IMR-90 (cell line): ENCODE results near the gene TRIM66.
A peak's percentile ranks its signal among the peaks of the same experiment; 100 is the strongest.

Experiments
- POLR2A ChIP-seq: IDR thresholded peaks from 2 replicates; pipeline ENCODE4 v1.6.1; 2012; ENCODE audit warnings: mild to moderate bottlenecking, low read depth, low read length
- RAD21 ChIP-seq: IDR thresholded peaks from 2 replicates; pipeline ENCODE4 v1.6.1; 2012; ENCODE audit warnings: low read length, improper control_type of control experiment
- RFX5 ChIP-seq: IDR thresholded peaks from 2 replicates; pipeline ENCODE4 v1.8.0; 2012; ENCODE audit warnings: low read depth, mild to moderate bottlenecking, low read length, moderate library complexity
- SMC3 ChIP-seq: fragments of 150-350 bp; IDR thresholded peaks from 2 replicates; pipeline ENCODE4 v1.6.1; 2016; ENCODE audit warnings: low read depth, mild to moderate bottlenecking, antibody characterized with exemption, low read length, moderate library complexity
- TF ChIP-seq, protein P1 (sequence below): conservative IDR thresholded peaks from 2 replicates; pipeline ENCODE4 v1.5.1; 2012; ENCODE audit warnings: mild to moderate bottlenecking, low read depth, low read length, improper control_type of control experiment

DNA sequence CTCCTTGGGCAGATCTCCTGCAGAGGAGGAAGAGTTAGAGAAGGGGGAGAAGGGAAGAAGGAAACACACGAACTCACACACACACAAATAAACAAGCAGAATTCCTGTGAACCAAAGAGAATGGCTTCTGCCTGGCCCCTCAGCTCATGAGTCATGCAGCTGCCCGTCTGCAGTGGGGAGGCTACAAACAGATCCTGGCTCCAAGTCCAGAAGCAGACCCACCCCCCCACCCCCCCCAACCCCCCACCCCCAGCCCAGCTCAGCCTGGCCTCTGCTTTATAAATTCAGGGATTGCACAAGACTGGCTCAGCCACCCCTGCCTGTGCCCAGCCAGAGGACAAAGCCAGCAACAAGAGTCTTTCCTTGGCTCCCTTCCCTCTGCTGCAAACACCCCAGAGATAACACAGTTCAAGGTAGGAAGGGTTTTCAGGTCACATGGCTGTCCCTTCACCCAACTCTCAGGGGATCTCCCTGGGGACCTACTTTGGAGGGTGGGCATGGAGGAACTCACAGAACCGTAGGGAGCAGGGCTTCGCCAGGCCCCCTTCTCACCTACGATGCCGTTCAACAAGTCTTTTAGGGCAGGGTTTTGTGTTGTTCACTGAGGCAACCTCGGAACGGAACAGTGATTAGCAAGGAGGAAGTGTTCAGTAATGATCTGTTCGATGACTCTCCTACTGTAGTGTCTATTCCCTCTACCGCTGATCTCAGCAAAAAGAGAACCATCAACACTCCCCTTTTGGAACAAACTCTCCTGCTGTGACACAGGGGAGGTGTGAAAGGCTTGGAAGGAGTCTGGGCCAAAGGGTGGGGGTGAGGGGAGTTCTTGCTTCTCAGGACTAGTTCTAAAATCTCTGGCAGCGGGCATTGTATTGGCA, 35.6 kb upstream of the TRIM66 start:
- TF ChIP-seq, protein P1, sequence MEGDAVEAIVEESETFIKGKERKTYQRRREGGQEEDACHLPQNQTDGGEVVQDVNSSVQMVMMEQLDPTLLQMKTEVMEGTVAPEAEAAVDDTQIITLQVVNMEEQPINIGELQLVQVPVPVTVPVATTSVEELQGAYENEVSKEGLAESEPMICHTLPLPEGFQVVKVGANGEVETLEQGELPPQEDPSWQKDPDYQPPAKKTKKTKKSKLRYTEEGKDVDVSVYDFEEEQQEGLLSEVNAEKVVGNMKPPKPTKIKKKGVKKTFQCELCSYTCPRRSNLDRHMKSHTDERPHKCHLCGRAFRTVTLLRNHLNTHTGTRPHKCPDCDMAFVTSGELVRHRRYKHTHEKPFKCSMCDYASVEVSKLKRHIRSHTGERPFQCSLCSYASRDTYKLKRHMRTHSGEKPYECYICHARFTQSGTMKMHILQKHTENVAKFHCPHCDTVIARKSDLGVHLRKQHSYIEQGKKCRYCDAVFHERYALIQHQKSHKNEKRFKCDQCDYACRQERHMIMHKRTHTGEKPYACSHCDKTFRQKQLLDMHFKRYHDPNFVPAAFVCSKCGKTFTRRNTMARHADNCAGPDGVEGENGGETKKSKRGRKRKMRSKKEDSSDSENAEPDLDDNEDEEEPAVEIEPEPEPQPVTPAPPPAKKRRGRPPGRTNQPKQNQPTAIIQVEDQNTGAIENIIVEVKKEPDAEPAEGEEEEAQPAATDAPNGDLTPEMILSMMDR: no peak
- TF ChIP-seq POLR2A (peak; percentile 60; the same call in 1 of the 2 replicates), RAD21 (no peak; the same call in 1 of the 2 replicates), RFX5 (no peak), SMC3 (0 out of 2 replicates have a peak, but pooled peaks have one; percentile 5)
